Gastroesophageal sphincter (tissue), 4 donors: ENCODE results near the gene GCK. TPM values are rescaled to one million over a fixed set of nuclear protein-coding genes. Genes with fewer than 3 reads are reported as not detected.

Experiments
- ATAC-seq: fragments of 150-250 bp; one replicate; pipeline ENCODE4 v1.9.1; 2016; ENCODE audit warnings: mild to moderate bottlenecking, moderate library complexity
- H3K27ac ChIP-seq, 4 donors: fragments of 200-600 bp; sonication (generic) in 3 of 4; 1 replicate in 3 of 4; 2 replicates in 1 of 4; pipeline ENCODE4 v1.5.1; 2016 to 2019
- H3K27me3 ChIP-seq: fragments of 200-600 bp; sonication (generic); one replicate; pipeline ENCODE4 v1.5.1; 2019
- H3K36me3 ChIP-seq, 2 donors: fragments of 200-600 bp; sonication (generic); one replicate each; pipeline ENCODE4 v1.5.1; 2019; ENCODE audit warnings: control low read depth in 1 of 2
- H3K4me1 ChIP-seq, 3 donors: fragments of 200-600 bp; sonication (generic); 1 replicate in 2 of 3; 2 replicates in 1 of 3; pipeline ENCODE4 v1.5.1; 2016 to 2019; ENCODE audit warnings: control low read depth in 2 of 3
- H3K4me3 ChIP-seq, 2 donors: fragments of 200-600 bp; sonication (generic); one replicate each; pipeline ENCODE4 v1.5.1; 2019; ENCODE audit warnings: mild to moderate bottlenecking in 1 of 2, moderate library complexity in 1 of 2
- H3K9me3 ChIP-seq, 3 donors: fragments of 200-600 bp; sonication (generic); one replicate each; pipeline ENCODE4 v1.5.1; 2017 to 2019; ENCODE audit warnings: control low read depth in 2 of 3
- CTCF ChIP-seq, 4 experiments: fragments of 200-600 bp in 2 of 4; fragments of 450-650 bp in 2 of 4; sonication (generic) in 1 of 4; IDR thresholded peaks; one replicate each; pipeline ENCODE4 v1.5.1; 2017 to 2019; ENCODE audit warnings: antibody characterized with exemption in 4 of 4, mild to moderate bottlenecking in 2 of 4, moderate library complexity in 2 of 4
- EP300 ChIP-seq: sonication (generic); formaldehyde crosslinking; IDR thresholded peaks from one replicate; pipeline ENCODE4 v1.6.1; 2017; ENCODE audit warnings: antibody characterized with exemption, mild to moderate bottlenecking
- POLR2A ChIP-seq, 2 donors: fragments of 450-650 bp; IDR thresholded peaks; one replicate each; pipeline ENCODE4 v1.6.1; 2017; ENCODE audit warnings: antibody characterized with exemption in 2 of 2, mild to moderate bottlenecking in 2 of 2, moderate library complexity in 1 of 2
- POLR2AphosphoS5 ChIP-seq: sonication (generic); formaldehyde crosslinking; IDR thresholded peaks from one replicate; pipeline ENCODE4 v1.6.1; 2017; ENCODE audit warnings: antibody characterized with exemption
- WGBS, 2 donors: methylation state at CpG; one replicate each; pipeline ENCODE4 v1.1.5; 2018; ENCODE audit warnings: low coverage in 1 of 2; 5-methylcytosine and 5-hydroxymethylcytosine counted together
- total RNA-seq, 4 donors: library from RNA; depleted of rRNA; stranded (reverse); fragments of >200 nt; gene quantifications; one replicate each; pipeline ENCODE4 v1.1.0, GENCODE V29; 2016

GCK gene
- total RNA-seq, 4 donors from 2014 or later = 0.31 to 4.2 (median 0.54) TPM; not detected in 1

GRCh38 chr7:44123190-44124003 lies 65.8 kb downstream of the GCK start, which contains the start of gene POLD2:
Gene POLD2, minus strand, starts transcription at chr7:44123548. Its CDS starts 1,495 bp downstream, at chr7:44122053.
- Histone ChIP-seq H3K36me3 (peaks cover 0 to 34% of the 10 kb centered on the region in 2 donors), H3K4me1 (peaks cover 5 to 49% (median 13%) of the 10 kb centered on the region in 3 donors)
- ATAC-seq = peak; percentile 99

GRCh38 chr7:44122529-44122928 lies 66.7 kb downstream of the GCK start:
- peaks cover 5 to 56% (median 13%) of the 10 kb centered on the region in 3 donors for H3K4me1 ChIP-seq
- H3K9me3 ChIP-seq = no peaks in the 10 kb centered on the region
- H3K27ac ChIP-seq = peak overlapping the region; percentile 84 to 94 (median 92)
- TF ChIP-seq CTCF (IDR thresholded peaks at IDR 0.05) (no peak), EP300 (no peak), POLR2A (IDR thresholded peaks at IDR 0.05) (no peak), POLR2AphosphoS5 (no peak)
- H3K36me3 ChIP-seq = peaks cover 0 to 42% of the 10 kb centered on the region in 2 donors
- ATAC-seq = no peak
- no peaks in the 10 kb centered on the region for H3K27me3 ChIP-seq
- peak overlapping the region; percentile 80 to 84 for H3K4me3 ChIP-seq
- 25 to 69% methylated on average over 1 of the region's 1 CpG for WGBS, 2 donors

More at GRCh38 chr7:44123190-44124003, 65.8 kb downstream of the GCK start, which contains the start of gene POLD2:
- Histone ChIP-seq H3K27ac (peak within 1 kb of the TSS; percentile 84 to 94 (median 92)), H3K27me3 (no peaks in the 10 kb centered on the region), H3K4me3 (peak within 1 kb of the TSS; percentile 80 to 84), H3K9me3 (no peaks in the 10 kb centered on the region)
- WGBS, 2 donors = 0% methylated on average over 4 to 7 of the region's 86 CpGs
- TF ChIP-seq EP300 = no peak
- TF ChIP-seq POLR2AphosphoS5 = peak; percentile 64
- peak in 2 of 4 experiments; percentile 10 to 29 for TF ChIP-seq CTCF (IDR thresholded peaks at IDR 0.05)
- peak; percentile 60 to 68 for TF ChIP-seq POLR2A (IDR thresholded peaks at IDR 0.05)

- Histone ChIP-seq H3K4me3 (no peak overlapping the region), H3K27me3 (no peaks in the 10 kb centered on the region), H3K4me1 (peaks cover 5 to 56% (median 13%) of the 10 kb centered on the region in 3 donors), H3K36me3 (peaks cover 0 to 49% of the 10 kb centered on the region in 2 donors), H3K9me3 (no peaks in the 10 kb centered on the region), H3K27ac (peak overlapping the region in 3 of 4 donors; percentile 92 to 94 (median 93))
- 91 to 100% methylated on average over 1 to 4 of the region's 12 CpGs for WGBS, 2 donors
- no peak for TF ChIP-seq CTCF (IDR thresholded peaks at IDR 0.05)
- TF ChIP-seq EP300 = no peak
- TF ChIP-seq POLR2AphosphoS5 = no peak
- no peak for TF ChIP-seq POLR2A (IDR thresholded peaks at IDR 0.05)
- ATAC-seq = no peak
Measured at GRCh38 chr7:44121761-44122420, 67.3 kb downstream of the GCK start.

- peaks cover 0 to 64% of the 10 kb centered on the region in 2 donors for H3K36me3 ChIP-seq
- H3K9me3 ChIP-seq = no peaks in the 10 kb centered on the region
- H3K27me3 ChIP-seq = no peaks in the 10 kb centered on the region
- H3K27ac ChIP-seq = no peak overlapping the region
- no peak for TF ChIP-seq CTCF (IDR thresholded peaks at IDR 0.05)
- TF ChIP-seq POLR2AphosphoS5 = no peak
- TF ChIP-seq POLR2A (IDR thresholded peaks at IDR 0.05) = no peak
- no peak for ATAC-seq
- WGBS, 2 donors = 74 to 82% methylated on average over 3 to 4 of the region's 6 CpGs
- peaks cover 5 to 56% (median 13%) of the 10 kb centered on the region in 3 donors for H3K4me1 ChIP-seq
- no peak overlapping the region for H3K4me3 ChIP-seq
Measured at GRCh38 chr7:44120395-44120794, 68.8 kb downstream of the GCK start.
